GM12865 (cell line): ENCODE results near the gene TMEM125.

ENCODE experiments used
- DNase-seq: peaks from one replicate; pipeline ENCODE4 v3.0.0; 2010; ENCODE audit warnings: low read depth
- H3K4me3 ChIP-seq: 2 replicates; pipeline ENCODE4 v1.5.1; 2011; ENCODE audit warnings: mild to moderate bottlenecking, low read depth, low read length, control low read depth
- TF ChIP-seq, protein P1 (sequence below): IDR thresholded peaks from 2 replicates; pipeline ENCODE4 v1.5.1; 2011; ENCODE audit warnings: low read length, control low read depth, low read depth, inconsistent platforms; ENCODE audit not compliant: insufficient read depth; ENCODE audit errors: missing control alignments

TMEM125 gene

DNA sequence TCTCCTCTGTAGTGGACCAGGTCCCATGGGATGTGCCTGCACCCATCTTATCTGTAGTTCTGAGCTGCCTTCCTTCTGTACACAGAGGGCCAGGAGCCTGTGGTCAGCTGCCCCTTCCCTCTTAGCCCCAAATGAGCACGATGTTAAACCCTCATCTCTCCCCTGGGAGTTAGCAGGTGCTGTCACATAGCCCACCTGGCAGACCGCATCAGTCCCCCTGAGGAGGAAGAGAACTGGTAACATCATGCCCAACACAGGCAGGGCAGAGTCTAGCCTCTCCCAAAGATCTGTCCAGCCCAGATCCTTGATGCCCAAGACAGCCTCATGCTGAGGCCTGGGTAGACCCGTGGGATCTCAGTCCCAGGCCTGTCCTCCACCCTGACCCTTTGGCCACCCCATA is 35.7 kb downstream of the TMEM125 start:
- no peak overlapping the region for H3K4me3 ChIP-seq
- TF ChIP-seq, protein P1, sequence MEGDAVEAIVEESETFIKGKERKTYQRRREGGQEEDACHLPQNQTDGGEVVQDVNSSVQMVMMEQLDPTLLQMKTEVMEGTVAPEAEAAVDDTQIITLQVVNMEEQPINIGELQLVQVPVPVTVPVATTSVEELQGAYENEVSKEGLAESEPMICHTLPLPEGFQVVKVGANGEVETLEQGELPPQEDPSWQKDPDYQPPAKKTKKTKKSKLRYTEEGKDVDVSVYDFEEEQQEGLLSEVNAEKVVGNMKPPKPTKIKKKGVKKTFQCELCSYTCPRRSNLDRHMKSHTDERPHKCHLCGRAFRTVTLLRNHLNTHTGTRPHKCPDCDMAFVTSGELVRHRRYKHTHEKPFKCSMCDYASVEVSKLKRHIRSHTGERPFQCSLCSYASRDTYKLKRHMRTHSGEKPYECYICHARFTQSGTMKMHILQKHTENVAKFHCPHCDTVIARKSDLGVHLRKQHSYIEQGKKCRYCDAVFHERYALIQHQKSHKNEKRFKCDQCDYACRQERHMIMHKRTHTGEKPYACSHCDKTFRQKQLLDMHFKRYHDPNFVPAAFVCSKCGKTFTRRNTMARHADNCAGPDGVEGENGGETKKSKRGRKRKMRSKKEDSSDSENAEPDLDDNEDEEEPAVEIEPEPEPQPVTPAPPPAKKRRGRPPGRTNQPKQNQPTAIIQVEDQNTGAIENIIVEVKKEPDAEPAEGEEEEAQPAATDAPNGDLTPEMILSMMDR = no peak
- no peak for DNase-seq

DNA sequence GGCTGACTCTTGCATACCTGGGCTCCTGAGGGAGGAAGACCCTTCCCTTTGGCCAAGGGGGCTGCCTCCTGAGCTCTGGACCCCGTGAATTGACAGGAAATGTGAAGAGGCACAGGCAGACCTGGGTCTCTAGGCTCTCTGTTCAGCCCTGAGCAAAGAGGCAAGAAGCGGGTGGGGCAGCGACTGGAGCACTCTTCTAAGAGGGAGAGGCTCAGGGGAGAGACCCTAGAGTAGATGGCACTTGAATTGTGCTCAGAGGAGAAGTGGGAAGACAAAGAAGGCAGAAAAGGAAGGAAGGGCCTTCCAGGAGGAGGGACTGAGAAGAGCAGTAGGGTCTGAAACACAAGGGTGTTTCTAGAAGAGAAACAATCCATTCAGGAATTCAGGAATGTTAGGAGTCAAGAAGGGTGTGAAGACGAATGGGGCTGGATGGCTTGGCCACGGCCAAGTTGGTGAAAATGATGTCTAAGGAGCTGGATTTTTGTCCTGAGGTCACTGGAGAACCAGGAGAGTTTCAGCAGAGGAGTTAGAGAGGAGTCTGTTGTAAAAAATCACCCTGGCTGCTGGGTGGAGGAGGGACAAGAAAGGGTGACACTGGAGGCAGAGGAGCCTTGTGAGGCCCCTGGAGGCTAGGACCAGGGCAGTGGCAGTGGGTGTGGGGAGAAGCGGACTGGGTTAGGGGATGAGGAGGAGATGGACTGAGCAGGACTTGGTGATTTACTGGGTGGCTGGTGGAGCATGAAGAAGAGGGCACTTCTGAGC is 36.3 kb downstream of the TMEM125 start:
- TF ChIP-seq, protein P1 = no peak
- DNase-seq = no peak
- no peak overlapping the region for H3K4me3 ChIP-seq

DNA sequence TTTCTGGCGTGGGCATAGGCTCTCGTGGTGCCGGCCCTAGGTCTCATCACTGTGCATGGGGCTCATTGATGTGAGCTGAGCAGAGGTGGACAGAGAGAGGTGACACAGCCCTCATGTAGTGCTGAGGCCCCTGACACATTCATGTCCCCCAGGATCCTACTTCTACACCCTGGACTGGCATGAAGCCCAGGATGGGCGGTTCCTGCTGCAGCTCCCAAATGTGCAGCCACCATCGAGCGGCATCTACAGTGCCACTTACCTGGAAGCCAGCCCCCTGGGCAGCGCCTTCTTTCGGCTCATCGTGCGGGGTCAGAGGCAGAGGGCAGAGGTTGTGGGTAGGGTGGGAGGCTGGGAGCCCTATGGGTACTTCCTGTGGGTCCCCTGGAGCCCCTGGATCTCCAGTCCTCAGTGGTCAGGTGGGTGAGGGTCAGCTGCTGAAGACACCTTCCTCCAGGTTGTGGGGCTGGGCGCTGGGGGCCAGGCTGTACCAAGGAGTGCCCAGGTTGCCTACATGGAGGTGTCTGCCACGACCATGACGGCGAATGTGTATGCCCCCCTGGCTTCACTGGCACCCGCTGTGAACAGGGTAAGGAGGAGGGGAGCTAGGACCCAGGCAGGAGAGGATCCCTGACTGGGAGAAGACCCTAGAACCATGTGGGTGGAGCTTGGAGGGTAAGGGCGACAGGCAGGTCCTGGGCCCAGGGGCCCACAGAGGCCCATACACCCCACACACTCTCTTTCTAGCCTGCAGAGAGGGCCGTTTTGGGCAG is 37.1 kb downstream of the TMEM125 start:
- no peak overlapping the region for H3K4me3 ChIP-seq
- no peak for DNase-seq
- TF ChIP-seq, protein P1 = no peak

DNA sequence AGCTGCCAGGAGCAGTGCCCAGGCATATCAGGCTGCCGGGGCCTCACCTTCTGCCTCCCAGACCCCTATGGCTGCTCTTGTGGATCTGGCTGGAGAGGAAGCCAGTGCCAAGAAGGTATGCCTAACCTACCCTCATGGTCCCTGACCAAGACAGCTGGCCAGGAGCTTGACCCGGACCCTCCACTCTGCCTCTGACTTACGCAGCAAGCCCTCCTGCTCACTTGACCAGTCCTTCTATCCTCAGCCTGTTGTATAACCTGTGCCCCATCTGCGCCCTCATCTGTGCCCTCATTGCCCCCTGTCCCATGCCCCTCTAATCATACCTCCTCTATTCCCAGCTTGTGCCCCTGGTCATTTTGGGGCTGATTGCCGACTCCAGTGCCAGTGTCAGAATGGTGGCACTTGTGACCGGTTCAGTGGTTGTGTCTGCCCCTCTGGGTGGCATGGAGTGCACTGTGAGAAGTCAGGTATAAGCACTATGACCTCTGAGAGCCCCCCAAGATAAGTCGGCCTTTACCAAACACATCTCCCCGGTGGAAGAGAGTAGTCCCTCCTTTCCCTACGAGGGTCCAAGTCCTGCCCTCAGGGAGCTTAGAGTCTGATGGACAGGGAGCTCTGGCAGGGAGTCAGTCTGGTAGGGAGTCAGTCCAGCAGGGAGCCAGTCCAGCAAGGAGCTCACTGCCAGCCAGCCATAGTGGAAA is 37.8 kb downstream of the TMEM125 start:
- no peak for DNase-seq
- H3K4me3 ChIP-seq = no peak overlapping the region
- TF ChIP-seq, protein P1 = no peak

DNA sequence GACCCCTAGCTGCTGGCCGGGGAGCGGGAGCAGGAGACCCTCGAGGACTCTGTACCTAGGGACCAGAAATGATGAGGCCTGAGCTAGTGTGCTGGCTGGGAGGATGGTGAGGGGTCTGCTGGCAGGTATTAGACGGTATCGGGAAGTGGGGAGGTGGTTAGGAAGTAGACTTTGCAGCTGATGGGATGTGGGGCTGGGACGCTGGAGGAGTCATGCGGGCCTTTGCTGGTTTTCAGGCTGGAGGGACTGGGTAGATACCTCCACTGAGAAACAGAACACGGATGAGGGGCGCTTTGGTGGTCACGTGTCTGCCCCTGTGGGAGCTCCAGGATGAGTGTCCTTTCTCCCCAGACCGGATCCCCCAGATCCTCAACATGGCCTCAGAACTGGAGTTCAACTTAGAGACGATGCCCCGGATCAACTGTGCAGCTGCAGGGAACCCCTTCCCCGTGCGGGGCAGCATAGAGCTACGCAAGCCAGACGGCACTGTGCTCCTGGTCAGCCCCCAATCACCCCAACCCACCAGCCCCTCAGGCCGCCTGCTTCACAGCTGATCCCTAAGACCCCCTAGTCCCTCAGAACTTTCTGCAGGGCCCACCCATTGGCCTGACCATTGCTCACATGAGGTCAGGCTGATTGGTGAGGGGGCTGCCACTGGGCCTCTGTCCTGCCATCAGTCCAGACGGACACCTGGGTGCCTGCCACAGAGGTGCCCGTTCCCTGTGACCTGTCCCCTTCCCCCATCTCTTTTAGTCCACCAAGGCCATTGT is 39.0 kb downstream of the TMEM125 start:
- no peak for DNase-seq
- TF ChIP-seq, protein P1 = no peak
- no peak overlapping the region for H3K4me3 ChIP-seq

DNA sequence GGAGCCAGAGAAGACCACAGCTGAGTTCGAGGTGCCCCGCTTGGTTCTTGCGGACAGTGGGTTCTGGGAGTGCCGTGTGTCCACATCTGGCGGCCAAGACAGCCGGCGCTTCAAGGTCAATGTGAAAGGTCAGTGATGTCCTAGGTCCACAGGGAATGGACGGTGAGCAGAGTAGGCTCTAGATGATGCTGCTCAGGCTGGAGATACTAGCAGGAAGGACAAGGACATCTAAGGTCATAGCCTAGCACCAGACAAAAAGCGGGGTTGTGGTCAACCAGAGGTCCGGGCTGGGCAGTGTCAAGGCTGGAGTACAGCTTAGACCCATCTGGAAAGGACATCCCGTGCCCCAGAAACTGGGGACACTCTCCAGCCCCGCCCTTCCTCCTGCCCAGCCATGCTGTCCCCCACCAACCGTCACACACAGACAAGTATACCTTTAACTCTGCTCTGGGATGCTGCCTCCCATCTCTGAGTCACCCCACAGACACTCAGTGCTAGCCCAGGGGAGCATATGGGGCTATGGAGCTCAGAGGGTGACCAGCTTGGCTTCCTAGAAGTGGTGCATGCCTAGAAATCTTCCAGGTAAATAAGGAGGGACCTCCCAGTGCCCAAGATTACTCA is 39.7 kb downstream of the TMEM125 start:
- H3K4me3 ChIP-seq = no peak overlapping the region
- DNase-seq = no peak
- TF ChIP-seq, protein P1 = no peak
